ENCODE results near the gene SMARCC1.
"Not testable (repeated sequence)": the region's sequence is repeated elsewhere in the genome, so short reads cannot be mapped to it uniquely, and the experiment has no call there.

SMARCC1 gene

DNA sequence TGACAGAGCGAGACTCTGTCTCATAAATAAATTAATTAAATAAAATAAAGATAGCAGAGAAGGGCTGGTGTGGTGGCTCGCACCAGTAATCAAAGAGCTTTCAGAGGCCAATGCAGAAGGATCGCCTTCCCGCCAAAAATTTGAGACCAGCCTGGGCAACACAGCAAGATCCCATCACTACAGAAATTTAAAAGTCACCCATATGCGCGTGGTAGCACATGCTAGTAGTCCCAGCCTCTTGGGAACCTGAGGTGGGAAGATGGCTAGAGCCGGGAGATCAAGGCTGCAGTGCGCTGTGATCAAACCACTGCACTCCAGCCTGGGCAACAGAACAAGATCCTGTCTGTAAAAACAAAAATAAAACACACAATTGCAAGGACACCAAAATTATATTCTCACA, 9.6 kb downstream of the SMARCC1 start:
- H3K36me3 ChIP-seq (ENCODE audit: control insufficient read depth in 1 of 2, insufficient read depth in 2 of 2, low read length in 2 of 2) = peaks cover 0 to 17% of the 10 kb centered on the region in 2 donors
- no peaks in the 10 kb centered on the region for H3K4me1 ChIP-seq (ENCODE audit: control insufficient read depth in 1 of 2, insufficient read depth in 2 of 2, low read length in 2 of 2)
- no peaks in the 10 kb centered on the region for H3K27me3 ChIP-seq (ENCODE audit: control insufficient read depth in 1 of 2, insufficient read depth in 2 of 2, low read length in 2 of 2)
- H3K9me3 ChIP-seq (ENCODE audit: control insufficient read depth in 1 of 2, low read length in 2 of 2) = no peaks in the 10 kb centered on the region
- H3K4me3 ChIP-seq (ENCODE audit: low read depth in 1 of 2, low read length in 2 of 2) = no peak overlapping the region
- H3K9ac ChIP-seq (ENCODE audit: low read depth in 1 of 2, low read length in 2 of 2) = no peak overlapping the region
- no peak overlapping the region for H3K27ac ChIP-seq (ENCODE audit: low read depth, low read length)

DNA sequence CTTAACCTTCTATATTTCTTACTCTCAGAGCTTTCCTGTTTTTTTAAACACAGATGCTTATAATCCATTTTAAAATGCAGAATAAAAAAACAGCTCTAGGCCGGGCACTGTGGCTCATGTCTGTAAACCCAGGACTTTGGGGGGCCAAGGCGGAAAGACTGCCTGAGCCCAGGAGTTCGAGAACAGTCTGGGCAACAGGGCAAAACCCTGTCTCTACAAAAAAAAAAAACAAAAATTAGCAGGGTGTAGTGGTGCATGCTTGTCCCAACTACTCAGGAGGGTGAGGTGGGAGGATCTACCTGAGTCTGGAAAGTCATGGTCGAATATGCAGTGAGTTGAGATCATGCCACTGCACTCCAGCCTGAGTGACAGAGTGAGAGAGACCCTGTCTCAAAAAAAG, 15.5 kb downstream of the SMARCC1 start:
- Histone ChIP-seq H3K9ac (ENCODE audit: low read depth in 1 of 2, low read length in 2 of 2) (no peak overlapping the region), H3K36me3 (ENCODE audit: control insufficient read depth in 1 of 2, insufficient read depth in 2 of 2, low read length in 2 of 2) (peaks cover 3 to 16% of the 10 kb centered on the region in 2 donors)

DNA sequence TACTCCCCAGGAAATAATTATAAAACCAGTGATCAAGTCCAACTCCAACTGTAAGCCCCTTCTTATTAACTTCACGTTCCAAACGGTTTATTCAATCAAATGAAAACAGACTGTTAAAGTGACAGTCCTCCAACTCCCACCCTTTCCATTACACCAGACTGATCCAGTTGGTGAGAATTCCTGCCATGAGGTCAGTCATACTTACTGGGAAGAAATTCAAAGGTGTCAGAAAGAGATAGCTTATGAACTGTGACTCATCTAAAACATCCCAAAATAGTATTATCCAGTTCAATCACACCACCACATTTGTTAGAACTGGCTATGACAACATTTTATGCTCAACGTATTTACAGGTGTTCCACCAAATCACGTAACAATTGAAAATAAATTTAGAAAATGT, 19.5 kb downstream of the SMARCC1 start:
- no peak overlapping the region for H3K9ac ChIP-seq (ENCODE audit: low read depth in 1 of 2, low read length in 2 of 2)
- H3K36me3 ChIP-seq (ENCODE audit: control insufficient read depth in 1 of 2, insufficient read depth in 2 of 2, low read length in 2 of 2) = peaks cover 3 to 14% of the 10 kb centered on the region in 2 donors
- H3K27ac ChIP-seq (ENCODE audit: low read depth, low read length) = no peak overlapping the region

More for the DNA sequence above, 15.5 kb downstream of the SMARCC1 start:
- no peak overlapping the region for H3K27ac ChIP-seq (ENCODE audit: low read depth, low read length)
- H3K27me3 ChIP-seq (ENCODE audit: control insufficient read depth in 1 of 2, insufficient read depth in 2 of 2, low read length in 2 of 2) = no peaks in the 10 kb centered on the region
- H3K9me3 ChIP-seq (ENCODE audit: control insufficient read depth in 1 of 2, low read length in 2 of 2) = no peaks in the 10 kb centered on the region
- H3K4me1 ChIP-seq (ENCODE audit: control insufficient read depth in 1 of 2, insufficient read depth in 2 of 2, low read length in 2 of 2) = no peaks in the 10 kb centered on the region
- no peak overlapping the region for H3K4me3 ChIP-seq (ENCODE audit: low read depth in 1 of 2, low read length in 2 of 2)

DNA sequence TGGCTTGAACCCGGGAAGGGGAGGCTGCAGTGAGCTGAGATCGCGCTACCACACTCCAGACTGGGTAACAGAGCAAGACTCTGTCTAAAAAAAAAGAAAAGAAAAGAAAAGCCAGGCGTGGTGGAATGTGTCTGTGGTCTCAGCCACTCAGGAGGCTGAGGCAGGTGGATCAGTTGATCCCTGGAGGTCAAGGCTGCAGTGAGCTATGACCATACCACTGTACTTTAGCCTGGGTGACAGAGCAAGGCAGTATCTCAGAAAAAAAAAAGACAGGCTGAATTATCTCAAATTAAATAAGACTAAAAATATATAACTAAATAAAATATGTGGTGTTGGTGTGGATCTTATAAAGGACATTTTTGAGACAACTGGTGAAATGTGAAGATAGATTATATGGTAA, 20.6 kb downstream of the SMARCC1 start:
- no peaks in the 10 kb centered on the region for H3K4me1 ChIP-seq (ENCODE audit: control insufficient read depth in 1 of 2, insufficient read depth in 2 of 2, low read length in 2 of 2)
- H3K9ac ChIP-seq (ENCODE audit: low read depth in 1 of 2, low read length in 2 of 2) = no peak overlapping the region
- H3K27me3 ChIP-seq (ENCODE audit: control insufficient read depth in 1 of 2, insufficient read depth in 2 of 2, low read length in 2 of 2) = no peaks in the 10 kb centered on the region
- no peaks in the 10 kb centered on the region for H3K9me3 ChIP-seq (ENCODE audit: control insufficient read depth in 1 of 2, low read length in 2 of 2)
- no peak overlapping the region for H3K27ac ChIP-seq (ENCODE audit: low read depth, low read length)
- H3K36me3 ChIP-seq (ENCODE audit: control insufficient read depth in 1 of 2, insufficient read depth in 2 of 2, low read length in 2 of 2) = peaks cover 6 to 18% of the 10 kb centered on the region in 2 donors
- H3K4me3 ChIP-seq (ENCODE audit: low read depth in 1 of 2, low read length in 2 of 2) = no peak overlapping the region

More for the DNA sequence above, 19.5 kb downstream of the SMARCC1 start:
- Histone ChIP-seq H3K4me3 (ENCODE audit: low read depth in 1 of 2, low read length in 2 of 2) (no peak overlapping the region), H3K27me3 (ENCODE audit: control insufficient read depth in 1 of 2, insufficient read depth in 2 of 2, low read length in 2 of 2) (no peaks in the 10 kb centered on the region), H3K9me3 (ENCODE audit: control insufficient read depth in 1 of 2, low read length in 2 of 2) (no peaks in the 10 kb centered on the region), H3K4me1 (ENCODE audit: control insufficient read depth in 1 of 2, insufficient read depth in 2 of 2, low read length in 2 of 2) (no peaks in the 10 kb centered on the region)

GRCh38 chr3:47760207-47760606, 21.5 kb downstream of the SMARCC1 start:
- H3K4me1 ChIP-seq (ENCODE audit: control insufficient read depth in 1 of 2, insufficient read depth in 2 of 2, low read length in 2 of 2); H3K9me3 ChIP-seq (ENCODE audit: control insufficient read depth in 1 of 2, low read length in 2 of 2); H3K4me3 ChIP-seq (ENCODE audit: low read depth in 1 of 2, low read length in 2 of 2); H3K27ac ChIP-seq (ENCODE audit: low read depth, low read length); H3K9ac ChIP-seq (ENCODE audit: low read depth in 1 of 2, low read length in 2 of 2); H3K27me3 ChIP-seq (ENCODE audit: control insufficient read depth in 1 of 2, insufficient read depth in 2 of 2, low read length in 2 of 2): not testable (repeated sequence)
- H3K36me3 ChIP-seq (ENCODE audit: control insufficient read depth in 1 of 2, insufficient read depth in 2 of 2, low read length in 2 of 2) = peaks cover 6 to 18% of the 10 kb centered on the region in 2 donors

DNA sequence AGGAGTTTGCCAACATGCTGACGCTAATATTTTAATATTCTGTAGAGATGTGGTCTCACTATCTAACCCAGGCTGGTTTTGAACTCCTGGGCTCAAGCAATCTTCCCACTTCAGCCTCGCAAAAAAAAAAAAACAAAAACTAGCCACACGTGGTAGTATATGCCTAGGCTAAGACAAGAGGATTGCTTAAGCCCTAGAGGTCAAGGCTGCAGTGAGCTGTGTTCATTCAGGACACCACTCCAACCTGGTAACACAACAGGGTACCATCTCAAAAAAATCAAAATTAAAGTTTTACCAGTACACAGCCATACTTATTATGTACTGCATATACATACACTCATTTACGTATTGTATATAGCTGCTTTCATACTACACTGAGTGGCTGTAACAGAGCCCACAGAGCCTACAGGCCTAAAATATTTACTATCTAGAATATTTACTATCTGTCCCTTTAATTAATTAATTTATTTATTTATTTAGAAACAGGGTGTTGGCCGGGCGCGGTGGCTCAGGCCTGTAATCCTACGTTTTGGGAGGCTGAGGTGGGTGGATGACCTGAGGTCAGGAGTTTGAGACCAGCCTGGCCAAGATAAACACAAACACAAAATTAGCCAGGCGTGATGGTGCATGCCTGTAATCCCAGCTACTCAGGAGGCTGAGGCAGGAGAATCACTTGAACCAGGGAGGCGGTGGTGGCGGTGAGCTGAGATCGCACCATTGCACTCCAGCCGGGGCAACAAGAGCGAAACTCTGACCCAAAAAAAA, 23.2 kb downstream of the SMARCC1 start:
- Histone ChIP-seq H3K36me3 (ENCODE audit: control insufficient read depth in 1 of 2, insufficient read depth in 2 of 2, low read length in 2 of 2) (peaks cover 3 to 5% of the 10 kb centered on the region in 2 donors), H3K4me3 (ENCODE audit: low read depth in 1 of 2, low read length in 2 of 2) (no peak overlapping the region), H3K9ac (ENCODE audit: low read depth in 1 of 2, low read length in 2 of 2) (no peak overlapping the region), H3K27ac (ENCODE audit: low read depth, low read length) (no peak overlapping the region), H3K4me1 (ENCODE audit: control insufficient read depth in 1 of 2, insufficient read depth in 2 of 2, low read length in 2 of 2) (no peaks in the 10 kb centered on the region), H3K9me3 (ENCODE audit: control insufficient read depth in 1 of 2, low read length in 2 of 2) (no peaks in the 10 kb centered on the region), H3K27me3 (ENCODE audit: control insufficient read depth in 1 of 2, insufficient read depth in 2 of 2, low read length in 2 of 2) (no peaks in the 10 kb centered on the region)

GRCh38 chr3:47752716-47753115, 29.0 kb downstream of the SMARCC1 start:
- no peak overlapping the region for H3K9ac ChIP-seq (ENCODE audit: low read depth in 1 of 2, low read length in 2 of 2)
- H3K27ac ChIP-seq (ENCODE audit: low read depth, low read length) = no peak overlapping the region
- no peaks in the 10 kb centered on the region for H3K4me1 ChIP-seq (ENCODE audit: control insufficient read depth in 1 of 2, insufficient read depth in 2 of 2, low read length in 2 of 2)
- no peaks in the 10 kb centered on the region for H3K27me3 ChIP-seq (ENCODE audit: control insufficient read depth in 1 of 2, insufficient read depth in 2 of 2, low read length in 2 of 2)
- H3K4me3 ChIP-seq (ENCODE audit: low read depth in 1 of 2, low read length in 2 of 2) = no peak overlapping the region
- peaks cover 3 to 11% of the 10 kb centered on the region in 2 donors for H3K36me3 ChIP-seq (ENCODE audit: control insufficient read depth in 1 of 2, insufficient read depth in 2 of 2, low read length in 2 of 2)
- no peaks in the 10 kb centered on the region for H3K9me3 ChIP-seq (ENCODE audit: control insufficient read depth in 1 of 2, low read length in 2 of 2)

GRCh38 chr3:47750811-47751354, 30.8 kb downstream of the SMARCC1 start:
- not testable (repeated sequence) for H3K27ac ChIP-seq (ENCODE audit: low read depth, low read length); H3K27me3 ChIP-seq (ENCODE audit: control insufficient read depth in 1 of 2, insufficient read depth in 2 of 2, low read length in 2 of 2); H3K4me1 ChIP-seq (ENCODE audit: control insufficient read depth in 1 of 2, insufficient read depth in 2 of 2, low read length in 2 of 2); H3K4me3 ChIP-seq (ENCODE audit: low read depth in 1 of 2, low read length in 2 of 2); H3K36me3 ChIP-seq (ENCODE audit: control insufficient read depth in 1 of 2, insufficient read depth in 2 of 2, low read length in 2 of 2); H3K9ac ChIP-seq (ENCODE audit: low read depth in 1 of 2, low read length in 2 of 2); H3K9me3 ChIP-seq (ENCODE audit: control insufficient read depth in 1 of 2, low read length in 2 of 2)

DNA sequence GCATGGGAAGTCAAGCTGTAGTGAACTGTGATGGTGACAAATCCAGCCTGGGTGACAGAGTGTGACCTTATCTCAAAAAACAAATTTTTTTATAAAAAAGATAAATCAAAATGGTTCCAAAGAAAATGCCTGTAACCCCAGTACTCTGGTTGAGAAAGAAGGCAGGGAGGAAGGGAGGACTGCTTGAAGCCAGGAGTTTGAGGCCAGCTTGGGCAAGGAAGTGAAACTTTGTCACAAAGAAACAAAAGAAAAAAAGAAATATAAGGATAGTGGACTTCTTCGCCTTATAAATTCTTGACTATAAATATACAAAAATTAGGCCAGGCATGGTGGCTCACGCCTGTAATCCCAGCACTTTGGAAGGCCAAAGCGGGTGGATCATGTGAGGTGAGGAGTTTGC, 34.1 kb downstream of the SMARCC1 start:
- H3K4me3 ChIP-seq (ENCODE audit: low read depth in 1 of 2, low read length in 2 of 2) = no peak overlapping the region
- peaks cover 0 to 7% of the 10 kb centered on the region in 2 donors for H3K4me1 ChIP-seq (ENCODE audit: control insufficient read depth in 1 of 2, insufficient read depth in 2 of 2, low read length in 2 of 2)
- no peak overlapping the region for H3K9ac ChIP-seq (ENCODE audit: low read depth in 1 of 2, low read length in 2 of 2)
- H3K27me3 ChIP-seq (ENCODE audit: control insufficient read depth in 1 of 2, insufficient read depth in 2 of 2, low read length in 2 of 2) = no peaks in the 10 kb centered on the region
- H3K9me3 ChIP-seq (ENCODE audit: control insufficient read depth in 1 of 2, low read length in 2 of 2) = no peaks in the 10 kb centered on the region
- peaks cover 8 to 24% of the 10 kb centered on the region in 2 donors for H3K36me3 ChIP-seq (ENCODE audit: control insufficient read depth in 1 of 2, insufficient read depth in 2 of 2, low read length in 2 of 2)
- no peak overlapping the region for H3K27ac ChIP-seq (ENCODE audit: low read depth, low read length)

DNA sequence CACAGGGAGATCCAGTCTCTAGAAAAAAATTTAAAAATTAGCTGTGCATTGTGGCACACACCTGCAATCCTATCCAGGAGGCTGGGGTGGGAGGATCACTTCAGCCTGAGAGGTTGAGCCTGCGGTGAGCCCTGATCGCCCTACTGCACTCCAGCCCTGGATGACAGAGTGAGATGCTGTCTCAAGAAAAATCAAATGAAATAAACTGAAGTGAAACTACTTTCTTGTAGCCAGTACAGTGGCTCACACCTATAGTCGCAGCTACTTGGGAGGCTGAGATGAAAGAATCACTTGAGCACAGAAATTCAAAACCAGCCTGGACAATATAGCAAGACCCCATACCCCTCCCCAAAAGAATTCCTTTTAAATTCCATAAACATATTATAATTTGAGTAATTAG, 35.4 kb downstream of the SMARCC1 start:
- H3K36me3 ChIP-seq (ENCODE audit: control insufficient read depth in 1 of 2, insufficient read depth in 2 of 2, low read length in 2 of 2) = peaks cover 8 to 24% of the 10 kb centered on the region in 2 donors
- no peaks in the 10 kb centered on the region for H3K9me3 ChIP-seq (ENCODE audit: control insufficient read depth in 1 of 2, low read length in 2 of 2)
- H3K4me3 ChIP-seq (ENCODE audit: low read depth in 1 of 2, low read length in 2 of 2) = no peak overlapping the region
- H3K9ac ChIP-seq (ENCODE audit: low read depth in 1 of 2, low read length in 2 of 2) = no peak overlapping the region
- peaks cover 0 to 7% of the 10 kb centered on the region in 2 donors for H3K4me1 ChIP-seq (ENCODE audit: control insufficient read depth in 1 of 2, insufficient read depth in 2 of 2, low read length in 2 of 2)
- H3K27ac ChIP-seq (ENCODE audit: low read depth, low read length) = no peak overlapping the region
- no peaks in the 10 kb centered on the region for H3K27me3 ChIP-seq (ENCODE audit: control insufficient read depth in 1 of 2, insufficient read depth in 2 of 2, low read length in 2 of 2)
